NCI-H2171 (cell line): ENCODE results near the gene PPM1H.
"Not testable (repeated sequence)": the region's sequence is repeated elsewhere in the genome, so short reads cannot be mapped to it uniquely, and the experiment has no call there.

Source experiments
- DNase-seq: peaks from one replicate; lab custom pipeline; 2025; lab: John Stamatoyannopoulos, UW

Gene PPM1H

GRCh38 chr12:62934799-62935674 is at the start of gene PPM1H:
TSS of gene PPM1H (minus strand) at chr12:62935150. CDS start at chr12:62934736, 414 bp downstream.
- DNase-seq, result peak; percentile 76

DNA sequence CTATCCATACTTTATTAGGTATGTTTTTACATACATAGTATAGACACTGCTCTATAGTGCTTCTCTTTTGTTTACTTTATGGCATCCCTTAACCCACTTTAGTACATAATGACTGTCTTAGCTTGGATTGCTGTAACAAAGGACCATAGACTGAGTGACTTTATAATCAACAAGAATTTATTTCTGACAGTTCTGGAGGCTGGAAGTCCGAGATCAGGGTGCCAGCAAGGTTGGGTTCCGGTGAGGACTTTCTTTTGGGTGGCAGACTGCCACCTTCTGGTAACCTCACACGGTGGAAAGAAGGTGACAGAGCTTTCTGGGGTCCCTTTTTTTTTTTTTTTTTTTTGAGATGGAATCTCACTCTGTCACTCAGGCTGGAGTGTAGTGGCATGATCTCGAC is 48.6 kb upstream of the PPM1H start:
- no peak for DNase-seq

DNA sequence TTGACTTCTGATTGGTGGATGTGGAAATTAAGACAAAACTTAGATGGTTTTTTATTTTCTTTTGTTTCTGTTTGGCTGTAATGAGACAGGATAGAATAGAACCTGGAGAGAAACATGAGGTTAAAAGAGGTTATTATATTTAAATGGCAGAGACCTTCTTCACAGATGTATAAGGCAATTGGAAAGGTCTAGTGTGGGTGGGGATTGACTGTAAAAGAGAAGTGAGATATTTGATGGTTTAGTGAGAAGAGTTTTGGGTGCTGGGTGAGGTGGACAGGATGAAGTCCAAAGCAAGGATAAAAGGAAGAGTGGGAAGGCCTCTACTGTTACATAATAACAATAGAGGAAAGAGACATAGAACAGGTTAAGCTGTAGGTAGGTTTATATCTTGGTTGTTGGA is 43.8 kb upstream of the PPM1H start:
- DNase-seq, result no peak

- no peak for DNase-seq
These were observed 42.9 kb upstream of the PPM1H start for GRCh38 chr12:62977883-62978282.

GRCh38 chr12:62977418-62977817 is 42.5 kb upstream of the PPM1H start:
- DNase-seq, result no peak

DNA sequence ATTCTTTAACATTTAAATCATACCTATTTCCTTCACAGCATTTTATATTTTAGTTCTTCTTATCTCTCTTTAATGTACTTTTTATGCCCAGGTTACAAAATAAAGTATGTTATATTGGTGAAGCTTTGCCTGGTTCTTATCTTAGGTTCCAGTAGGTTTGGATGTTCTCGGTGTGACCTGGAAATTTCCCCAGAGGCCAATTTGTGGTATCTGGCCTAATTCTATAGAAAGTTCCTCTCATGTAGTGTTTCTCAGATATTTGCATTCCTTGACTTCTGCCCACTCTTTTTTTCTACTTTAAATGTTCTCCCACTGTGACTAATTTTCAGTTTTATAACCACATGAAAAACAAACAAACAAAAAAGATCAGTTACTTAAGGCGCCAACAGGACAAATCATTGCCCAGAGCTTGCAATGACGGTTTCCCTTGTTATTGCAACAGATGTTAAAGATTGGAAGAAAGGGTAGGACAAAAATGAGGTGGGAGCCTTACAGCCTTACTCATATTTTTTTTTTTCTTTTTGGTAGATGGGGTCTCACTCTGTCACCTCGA is 41.2 kb upstream of the PPM1H start:
- DNase-seq, result no peak

- DNase-seq, result no peak
These were observed 37.0 kb upstream of the PPM1H start for GRCh38 chr12:62971769-62972525.

- DNase-seq, result no peak
These were observed 34.7 kb upstream of the PPM1H start for GRCh38 chr12:62969695-62970094.

GRCh38 chr12:62967701-62968100 is 32.8 kb upstream of the PPM1H start:
- DNase-seq, result no peak

DNA sequence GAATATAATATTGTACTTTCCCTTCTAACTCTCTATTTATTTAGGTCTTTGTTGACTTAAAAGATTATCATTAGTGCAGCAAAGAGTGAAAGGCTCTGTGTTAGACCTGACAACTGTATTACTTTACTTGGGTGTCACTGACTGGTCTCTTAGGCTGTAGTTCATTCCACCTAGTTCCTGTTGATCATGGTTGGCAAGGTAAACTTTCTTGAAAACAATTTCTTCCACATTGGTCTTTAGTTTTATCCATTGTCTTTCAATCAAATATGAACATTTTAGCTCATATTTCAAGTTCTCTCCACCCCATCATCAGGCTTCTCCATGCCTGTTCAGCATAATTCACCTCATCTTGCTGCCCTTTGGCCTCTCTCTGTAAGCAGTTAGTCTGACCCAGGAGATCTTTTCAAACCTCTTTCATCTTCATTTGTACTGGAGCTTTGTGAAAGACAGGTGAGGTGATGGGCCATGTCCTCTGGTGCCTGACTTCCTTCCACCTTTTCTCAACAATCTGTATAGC is 32.1 kb upstream of the PPM1H start:
- DNase-seq, result no peak

GRCh38 chr12:62966446-62966989 is 31.6 kb upstream of the PPM1H start:
- not testable (repeated sequence) for DNase-seq

GRCh38 chr12:62965700-62966099 is 30.8 kb upstream of the PPM1H start:
- not testable (repeated sequence) for DNase-seq

GRCh38 chr12:62965242-62965641 is 30.3 kb upstream of the PPM1H start:
- DNase-seq, result not testable (repeated sequence)

DNA sequence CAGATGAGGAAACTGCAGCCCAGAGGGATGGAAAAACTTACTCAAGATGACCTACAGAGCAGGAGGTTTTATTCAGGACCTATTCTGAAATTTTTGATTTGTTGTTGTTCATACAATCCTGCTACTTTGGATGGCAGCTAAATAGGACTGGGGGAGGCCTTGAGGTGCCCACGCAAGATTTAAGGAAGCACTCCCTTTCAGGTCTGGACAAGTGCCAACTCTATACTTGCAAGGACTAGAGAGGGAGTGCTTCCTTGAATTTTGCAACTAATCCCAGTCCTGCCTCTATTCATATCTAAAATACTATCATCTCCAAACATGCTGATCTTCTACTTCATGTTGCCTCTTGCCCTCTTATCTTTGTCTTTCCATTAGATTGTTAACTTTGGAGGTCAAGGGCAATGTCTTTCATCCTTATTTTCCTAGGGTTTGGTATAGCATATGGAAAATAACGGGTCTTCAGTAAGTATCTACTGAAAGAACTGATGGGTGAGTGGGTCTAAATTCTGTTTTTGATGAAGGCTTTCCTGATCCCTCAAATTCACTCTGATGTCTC is 28.6 kb upstream of the PPM1H start:
- no peak for DNase-seq

GRCh38 chr12:62960324-62960723 is 25.4 kb upstream of the PPM1H start:
- no peak for DNase-seq

- DNase-seq, result no peak
These were observed 24.8 kb upstream of the PPM1H start for GRCh38 chr12:62959745-62960144.

DNA sequence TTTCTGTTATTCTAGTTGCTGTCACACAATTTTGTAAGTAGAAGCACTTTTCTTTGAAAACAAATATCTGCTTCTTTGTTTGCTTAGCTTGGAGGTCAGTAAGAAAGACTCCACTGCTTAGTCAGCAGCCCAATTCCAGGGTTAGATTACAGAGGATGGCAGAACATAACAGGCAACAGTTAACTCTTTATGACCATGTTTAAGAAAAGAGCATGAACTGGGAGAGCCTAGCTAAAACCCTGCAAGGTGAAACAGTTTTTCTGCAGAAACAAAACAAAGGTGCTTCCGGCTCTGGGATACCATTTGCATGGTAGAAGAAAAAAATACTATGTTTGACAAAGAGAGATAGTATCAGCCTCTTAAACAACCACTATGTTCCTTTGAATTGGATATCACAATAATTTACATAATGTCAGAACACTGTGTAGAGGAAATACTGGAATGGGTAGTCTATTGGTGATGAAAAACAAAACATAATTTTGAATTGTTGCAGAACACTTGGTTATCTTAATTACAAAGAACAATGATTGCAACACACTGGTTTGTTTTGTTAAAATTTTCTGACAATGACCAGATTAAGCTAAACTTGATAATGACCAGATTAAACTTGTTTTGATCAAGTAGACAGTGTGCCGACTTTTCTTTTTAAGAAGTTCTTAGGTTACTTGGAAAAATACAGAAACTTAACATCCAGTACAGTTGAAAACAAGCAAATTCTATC is 22.4 kb upstream of the PPM1H start:
- DNase-seq, result no peak

DNA sequence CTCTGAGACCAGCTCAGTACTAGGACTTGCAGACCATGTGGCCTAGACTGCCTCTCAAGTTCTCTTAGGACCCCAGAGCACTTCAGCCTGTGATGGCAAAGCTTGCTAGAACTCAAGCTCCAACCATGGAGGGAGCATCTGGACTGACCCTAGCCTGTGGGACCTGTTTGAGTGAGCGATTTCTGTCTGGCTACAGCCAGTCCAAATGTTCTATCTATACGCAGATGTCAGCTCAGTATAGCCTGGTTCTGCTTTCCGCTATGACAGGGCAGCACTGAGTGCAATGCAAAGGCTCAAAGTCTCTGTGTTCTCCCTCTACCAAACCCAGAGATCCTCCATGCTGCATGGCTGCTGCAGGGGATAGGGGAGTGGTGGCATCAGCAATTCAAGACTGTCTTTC is 20.7 kb upstream of the PPM1H start:
- DNase-seq, result no peak

DNA sequence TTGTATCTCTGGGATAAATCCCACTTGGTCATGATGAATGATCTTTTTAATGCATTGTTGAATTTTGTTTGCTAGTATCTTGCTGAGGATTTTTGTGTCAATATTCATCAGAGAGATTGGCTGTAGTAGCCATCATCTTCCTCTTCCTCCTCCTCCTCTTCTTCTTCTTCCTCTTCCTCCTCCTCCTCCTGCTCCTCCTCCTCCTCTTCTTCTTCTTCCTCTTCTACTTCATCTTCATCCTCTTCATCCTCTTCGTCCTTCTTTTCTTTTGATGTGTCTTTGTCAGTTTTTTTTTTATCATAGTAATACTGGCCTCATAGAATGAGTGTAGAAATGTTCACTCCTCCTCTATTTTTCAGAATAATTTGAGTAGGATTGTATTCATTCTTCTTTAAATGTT is 15.4 kb upstream of the PPM1H start:
- DNase-seq, result no peak

GRCh38 chr12:62948123-62948522 is 13.2 kb upstream of the PPM1H start:
- no peak for DNase-seq

DNA sequence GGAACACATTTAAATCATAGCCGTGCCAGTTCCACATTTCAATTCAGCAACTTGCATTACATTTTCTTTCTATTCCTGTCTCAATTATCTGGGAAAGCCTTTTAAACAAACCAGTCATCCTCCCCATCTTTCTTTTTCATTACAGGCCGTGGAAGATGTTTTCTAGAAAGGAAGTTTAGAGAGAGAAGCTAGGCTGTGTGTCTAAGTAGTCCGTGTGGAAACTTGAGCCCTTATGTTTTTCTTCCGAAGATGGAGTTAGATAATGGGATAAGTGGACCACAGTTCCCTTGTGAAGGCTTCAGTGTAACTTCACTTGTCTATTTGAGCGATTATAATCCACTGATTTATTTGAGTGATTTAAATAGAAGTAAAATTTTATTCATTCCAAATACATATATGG is 12.4 kb upstream of the PPM1H start:
- DNase-seq, result no peak
